Measurements from ENCODE around the gene ISG15. TPM values are rescaled to one million over a fixed set of nuclear protein-coding genes. Genes with fewer than 3 reads are reported as not detected.

Gene ISG15
- total and polyA plus RNA-seq, 9 of the 15 experiments (the other 6 are each of a cell fraction or from before 2014, with no cell fraction given): 0.40 to 58.3 (median 12.2) TPM

DNA sequence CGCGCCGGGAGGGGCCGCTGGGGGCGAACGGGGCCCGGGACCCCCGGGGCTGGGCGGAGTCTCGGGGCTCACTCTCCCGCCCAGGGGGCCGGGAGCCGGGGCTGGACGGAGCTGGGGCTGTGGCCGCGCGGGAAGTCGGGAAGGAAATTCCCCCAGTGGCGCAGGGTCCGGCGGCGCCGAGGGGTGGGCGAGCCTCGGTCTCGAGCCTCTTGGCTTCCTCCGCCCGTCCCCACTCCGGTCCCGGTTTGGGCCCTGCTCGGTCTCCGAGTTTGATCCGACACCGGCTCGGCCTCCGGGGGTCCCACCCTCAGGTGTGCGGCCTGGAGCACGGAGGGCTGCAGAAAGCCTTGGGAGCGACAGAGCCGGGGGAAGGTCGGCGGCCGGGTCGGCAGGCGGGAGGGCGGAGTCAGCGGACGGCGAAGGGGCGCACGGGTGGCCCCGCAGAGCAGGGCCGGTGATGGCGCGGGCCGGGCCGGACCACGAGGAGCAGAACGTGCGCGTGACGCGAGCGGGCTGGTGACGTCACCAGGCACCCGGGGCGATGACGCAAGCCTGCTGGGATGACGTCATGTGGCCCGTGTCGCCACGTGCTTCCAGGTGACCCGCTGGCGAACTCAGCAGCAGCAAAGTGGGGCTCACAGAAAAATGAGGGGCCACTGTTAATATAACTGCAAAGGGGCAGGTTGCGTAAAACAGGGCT, 12.8 kb upstream of the ISG15 start (continued):
- TF ChIP-seq, protein P1, sequence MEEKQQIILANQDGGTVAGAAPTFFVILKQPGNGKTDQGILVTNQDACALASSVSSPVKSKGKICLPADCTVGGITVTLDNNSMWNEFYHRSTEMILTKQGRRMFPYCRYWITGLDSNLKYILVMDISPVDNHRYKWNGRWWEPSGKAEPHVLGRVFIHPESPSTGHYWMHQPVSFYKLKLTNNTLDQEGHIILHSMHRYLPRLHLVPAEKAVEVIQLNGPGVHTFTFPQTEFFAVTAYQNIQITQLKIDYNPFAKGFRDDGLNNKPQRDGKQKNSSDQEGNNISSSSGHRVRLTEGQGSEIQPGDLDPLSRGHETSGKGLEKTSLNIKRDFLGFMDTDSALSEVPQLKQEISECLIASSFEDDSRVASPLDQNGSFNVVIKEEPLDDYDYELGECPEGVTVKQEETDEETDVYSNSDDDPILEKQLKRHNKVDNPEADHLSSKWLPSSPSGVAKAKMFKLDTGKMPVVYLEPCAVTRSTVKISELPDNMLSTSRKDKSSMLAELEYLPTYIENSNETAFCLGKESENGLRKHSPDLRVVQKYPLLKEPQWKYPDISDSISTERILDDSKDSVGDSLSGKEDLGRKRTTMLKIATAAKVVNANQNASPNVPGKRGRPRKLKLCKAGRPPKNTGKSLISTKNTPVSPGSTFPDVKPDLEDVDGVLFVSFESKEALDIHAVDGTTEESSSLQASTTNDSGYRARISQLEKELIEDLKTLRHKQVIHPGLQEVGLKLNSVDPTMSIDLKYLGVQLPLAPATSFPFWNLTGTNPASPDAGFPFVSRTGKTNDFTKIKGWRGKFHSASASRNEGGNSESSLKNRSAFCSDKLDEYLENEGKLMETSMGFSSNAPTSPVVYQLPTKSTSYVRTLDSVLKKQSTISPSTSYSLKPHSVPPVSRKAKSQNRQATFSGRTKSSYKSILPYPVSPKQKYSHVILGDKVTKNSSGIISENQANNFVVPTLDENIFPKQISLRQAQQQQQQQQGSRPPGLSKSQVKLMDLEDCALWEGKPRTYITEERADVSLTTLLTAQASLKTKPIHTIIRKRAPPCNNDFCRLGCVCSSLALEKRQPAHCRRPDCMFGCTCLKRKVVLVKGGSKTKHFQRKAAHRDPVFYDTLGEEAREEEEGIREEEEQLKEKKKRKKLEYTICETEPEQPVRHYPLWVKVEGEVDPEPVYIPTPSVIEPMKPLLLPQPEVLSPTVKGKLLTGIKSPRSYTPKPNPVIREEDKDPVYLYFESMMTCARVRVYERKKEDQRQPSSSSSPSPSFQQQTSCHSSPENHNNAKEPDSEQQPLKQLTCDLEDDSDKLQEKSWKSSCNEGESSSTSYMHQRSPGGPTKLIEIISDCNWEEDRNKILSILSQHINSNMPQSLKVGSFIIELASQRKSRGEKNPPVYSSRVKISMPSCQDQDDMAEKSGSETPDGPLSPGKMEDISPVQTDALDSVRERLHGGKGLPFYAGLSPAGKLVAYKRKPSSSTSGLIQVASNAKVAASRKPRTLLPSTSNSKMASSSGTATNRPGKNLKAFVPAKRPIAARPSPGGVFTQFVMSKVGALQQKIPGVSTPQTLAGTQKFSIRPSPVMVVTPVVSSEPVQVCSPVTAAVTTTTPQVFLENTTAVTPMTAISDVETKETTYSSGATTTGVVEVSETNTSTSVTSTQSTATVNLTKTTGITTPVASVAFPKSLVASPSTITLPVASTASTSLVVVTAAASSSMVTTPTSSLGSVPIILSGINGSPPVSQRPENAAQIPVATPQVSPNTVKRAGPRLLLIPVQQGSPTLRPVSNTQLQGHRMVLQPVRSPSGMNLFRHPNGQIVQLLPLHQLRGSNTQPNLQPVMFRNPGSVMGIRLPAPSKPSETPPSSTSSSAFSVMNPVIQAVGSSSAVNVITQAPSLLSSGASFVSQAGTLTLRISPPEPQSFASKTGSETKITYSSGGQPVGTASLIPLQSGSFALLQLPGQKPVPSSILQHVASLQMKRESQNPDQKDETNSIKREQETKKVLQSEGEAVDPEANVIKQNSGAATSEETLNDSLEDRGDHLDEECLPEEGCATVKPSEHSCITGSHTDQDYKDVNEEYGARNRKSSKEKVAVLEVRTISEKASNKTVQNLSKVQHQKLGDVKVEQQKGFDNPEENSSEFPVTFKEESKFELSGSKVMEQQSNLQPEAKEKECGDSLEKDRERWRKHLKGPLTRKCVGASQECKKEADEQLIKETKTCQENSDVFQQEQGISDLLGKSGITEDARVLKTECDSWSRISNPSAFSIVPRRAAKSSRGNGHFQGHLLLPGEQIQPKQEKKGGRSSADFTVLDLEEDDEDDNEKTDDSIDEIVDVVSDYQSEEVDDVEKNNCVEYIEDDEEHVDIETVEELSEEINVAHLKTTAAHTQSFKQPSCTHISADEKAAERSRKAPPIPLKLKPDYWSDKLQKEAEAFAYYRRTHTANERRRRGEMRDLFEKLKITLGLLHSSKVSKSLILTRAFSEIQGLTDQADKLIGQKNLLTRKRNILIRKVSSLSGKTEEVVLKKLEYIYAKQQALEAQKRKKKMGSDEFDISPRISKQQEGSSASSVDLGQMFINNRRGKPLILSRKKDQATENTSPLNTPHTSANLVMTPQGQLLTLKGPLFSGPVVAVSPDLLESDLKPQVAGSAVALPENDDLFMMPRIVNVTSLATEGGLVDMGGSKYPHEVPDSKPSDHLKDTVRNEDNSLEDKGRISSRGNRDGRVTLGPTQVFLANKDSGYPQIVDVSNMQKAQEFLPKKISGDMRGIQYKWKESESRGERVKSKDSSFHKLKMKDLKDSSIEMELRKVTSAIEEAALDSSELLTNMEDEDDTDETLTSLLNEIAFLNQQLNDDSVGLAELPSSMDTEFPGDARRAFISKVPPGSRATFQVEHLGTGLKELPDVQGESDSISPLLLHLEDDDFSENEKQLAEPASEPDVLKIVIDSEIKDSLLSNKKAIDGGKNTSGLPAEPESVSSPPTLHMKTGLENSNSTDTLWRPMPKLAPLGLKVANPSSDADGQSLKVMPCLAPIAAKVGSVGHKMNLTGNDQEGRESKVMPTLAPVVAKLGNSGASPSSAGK (IDR thresholded peaks at IDR 0.05): peak; percentile 100
- peak; percentile 59 to 83; a peak in 3 of 4 replicates for TF ChIP-seq KDM1A (IDR thresholded peaks at IDR 0.05)
- TF ChIP-seq GTF2F1 (IDR thresholded peaks at IDR 0.05; ENCODE audit: low read depth, low read length): no peak
- no peak for TF ChIP-seq ZNF695 (CRISPR knock-in tag; IDR thresholded peaks at IDR 0.05)
- no peak for TF ChIP-seq KLF16 (IDR thresholded peaks at IDR 0.05)
- TF ChIP-seq, protein P2, sequence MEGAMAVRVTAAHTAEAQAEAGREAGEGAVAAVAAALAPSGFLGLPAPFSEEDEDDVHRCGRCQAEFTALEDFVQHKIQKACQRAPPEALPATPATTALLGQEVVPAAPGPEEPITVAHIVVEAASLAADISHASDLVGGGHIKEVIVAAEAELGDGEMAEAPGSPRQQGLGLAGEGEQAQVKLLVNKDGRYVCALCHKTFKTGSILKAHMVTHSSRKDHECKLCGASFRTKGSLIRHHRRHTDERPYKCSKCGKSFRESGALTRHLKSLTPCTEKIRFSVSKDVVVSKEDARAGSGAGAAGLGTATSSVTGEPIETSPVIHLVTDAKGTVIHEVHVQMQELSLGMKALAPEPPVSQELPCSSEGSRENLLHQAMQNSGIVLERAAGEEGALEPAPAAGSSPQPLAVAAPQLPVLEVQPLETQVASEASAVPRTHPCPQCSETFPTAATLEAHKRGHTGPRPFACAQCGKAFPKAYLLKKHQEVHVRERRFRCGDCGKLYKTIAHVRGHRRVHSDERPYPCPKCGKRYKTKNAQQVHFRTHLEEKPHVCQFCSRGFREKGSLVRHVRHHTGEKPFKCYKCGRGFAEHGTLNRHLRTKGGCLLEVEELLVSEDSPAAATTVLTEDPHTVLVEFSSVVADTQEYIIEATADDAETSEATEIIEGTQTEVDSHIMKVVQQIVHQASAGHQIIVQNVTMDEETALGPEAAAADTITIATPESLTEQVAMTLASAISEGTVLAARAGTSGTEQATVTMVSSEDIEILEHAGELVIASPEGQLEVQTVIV (CRISPR knock-in tag; IDR thresholded peaks at IDR 0.05; ENCODE audit: borderline replicate concordance): no peak
- TF ChIP-seq EHMT2 (IDR thresholded peaks at IDR 0.05): no peak
- TF ChIP-seq CHD2 (IDR thresholded peaks at IDR 0.05; ENCODE audit: low read depth, low read length): peak; percentile 10; the same call in 1 of the 2 replicates
- 0 out of 2 replicates have a peak, but pooled peaks have one; percentile 47 for TF ChIP-seq ZNF253 (CRISPR knock-in tag; conservative IDR thresholded peaks at IDR 0.05)
- TF ChIP-seq ZZZ3 (IDR thresholded peaks at IDR 0.05): no peak
- TF ChIP-seq RB1 (IDR thresholded peaks at IDR 0.05; ENCODE audit: low read depth): peak; percentile 98
- peak; percentile 98 for TF ChIP-seq E2F5 (CRISPR knock-in tag; IDR thresholded peaks at IDR 0.05)
- TF ChIP-seq PHTF2 (CRISPR knock-in tag; IDR thresholded peaks at IDR 0.05): no peak
- peak; percentile 99 for TF ChIP-seq FOXP1 (CRISPR knock-in tag; IDR thresholded peaks at IDR 0.05)
